IMR-90 (cell line): Measurements from ENCODE around the gene HOXA3. TPM values are rescaled to one million over a fixed set of nuclear protein-coding genes. Genes with fewer than 3 reads are reported as not detected.
A peak's percentile ranks its signal among the peaks of the same experiment; 100 is the strongest.

Experiments used
- ATAC-seq: fragments of 200-7000 bp; cut with Tn5 transposase; 2 replicates; pipeline ENCODE4 v1.9.1; 2020; ENCODE audit warnings: low read depth, mild to moderate bottlenecking, moderate library complexity
- BruUV-seq: library from RNA; stranded (reverse); fragments of 400-500 nt; replicated peaks from 2 replicates; lab custom pipeline; 2021; lab: Mats Ljungman, UMichigan
- CTCF ChIA-PET: fragments of 300-600 bp; formaldehyde crosslinking; extraction: SDS; loops from one replicate; lab custom pipeline; 2021; ENCODE audit warnings: antibody characterized with exemption; lab: Yijun Ruan, JAX
- POLR2A ChIA-PET: fragments of 300-600 bp; sonication (Branson Sonifier 250); formaldehyde crosslinking; loops from one replicate; lab custom pipeline; 2022; ENCODE audit warnings: antibody characterized with exemption; ENCODE audit not compliant: unreplicated experiment; lab: Charles Lee
- DNase-seq: peaks from one replicate; pipeline ENCODE4 v3.0.0; 2013
- H2AFZ ChIP-seq: replicated peaks from 2 replicates; pipeline ENCODE3; 2013; ENCODE audit warnings: low read length, mild to moderate bottlenecking; ENCODE audit not compliant: poor library complexity
- H2AK5ac ChIP-seq: 2 replicates; pipeline ENCODE4 v1.6.1; 2013; ENCODE audit warnings: low read depth, low read length, inconsistent platforms
- H2AK9ac ChIP-seq: replicated peaks from 2 replicates; pipeline ENCODE3; 2013; ENCODE audit warnings: mild to moderate bottlenecking, low read depth, low read length, moderate library complexity; ENCODE audit not compliant: poor library complexity
- H2BK120ac ChIP-seq: 2 replicates; pipeline ENCODE4 v1.6.1; 2013; ENCODE audit warnings: low read depth, low read length, inconsistent platforms
- H2BK15ac ChIP-seq: 3 replicates; pipeline ENCODE4 v1.6.1; 2013; ENCODE audit warnings: low read depth, low read length, inconsistent platforms
- H2BK20ac ChIP-seq: 2 replicates; pipeline ENCODE4 v1.6.1; 2013; ENCODE audit warnings: low read depth, mild to moderate bottlenecking, inconsistent platforms, low read length, moderate library complexity
- H2BK5ac ChIP-seq: 2 replicates; pipeline ENCODE4 v1.6.1; 2013; ENCODE audit warnings: mild to moderate bottlenecking, low read depth, low read length, inconsistent platforms; ENCODE audit not compliant: poor library complexity, severe bottlenecking
- H3K14ac ChIP-seq: replicated peaks from 2 replicates; pipeline ENCODE4 v1.6.1; 2013; ENCODE audit warnings: low read depth, low read length, inconsistent platforms
- H3K18ac ChIP-seq: 2 replicates; pipeline ENCODE4 v1.6.1; 2013; ENCODE audit warnings: low read depth, low read length, control low read depth
- H3K23ac ChIP-seq: 2 replicates; pipeline ENCODE4 v1.6.1; 2013; ENCODE audit warnings: low read depth, low read length, inconsistent platforms
- H3K27ac ChIP-seq: 2 replicates; pipeline ENCODE4 v1.5.1; 2013; ENCODE audit warnings: mild to moderate bottlenecking, control low read depth, low read length; ENCODE audit not compliant: insufficient read depth
- H3K27me3 ChIP-seq: 2 replicates; pipeline ENCODE4 v1.6.1; 2013; ENCODE audit warnings: low read length; ENCODE audit not compliant: control insufficient read depth, insufficient read depth
- H3K36me3 ChIP-seq: 2 replicates; pipeline ENCODE4 v1.6.1; 2013; ENCODE audit warnings: low read length, mixed read lengths; ENCODE audit not compliant: control insufficient read depth, insufficient read depth
- H3K4ac ChIP-seq: 2 replicates; pipeline ENCODE4 v1.6.1; 2013; ENCODE audit warnings: low read depth, low read length, inconsistent platforms
- H3K4me1 ChIP-seq: 2 replicates; pipeline ENCODE4 v1.6.1; 2013; ENCODE audit warnings: low read length, mixed read lengths; ENCODE audit not compliant: control insufficient read depth, insufficient read depth
- H3K4me2 ChIP-seq: 2 replicates; pipeline ENCODE4 v1.6.1; 2013; ENCODE audit warnings: low read depth, mild to moderate bottlenecking, control low read depth, low read length, moderate library complexity
- H3K4me3 ChIP-seq: 2 replicates; pipeline ENCODE4 v1.5.1; 2013; ENCODE audit warnings: low read depth, mild to moderate bottlenecking, control low read depth, low read length, moderate library complexity; ENCODE audit not compliant: insufficient read depth
- H3K56ac ChIP-seq: 2 replicates; pipeline ENCODE4 v1.6.1; 2013; ENCODE audit warnings: low read length, inconsistent platforms; ENCODE audit not compliant: insufficient read depth; ENCODE audit errors: extremely low read depth
- H3K79me1 ChIP-seq, 2 experiments: 2 replicates each; pipeline ENCODE4 v1.6.1; 2013; ENCODE audit warnings: low read length in 2 of 2, inconsistent platforms in 1 of 2, low read depth in 1 of 2
- H3K9ac ChIP-seq: 2 replicates; pipeline ENCODE4 v1.6.1; 2013; ENCODE audit warnings: low read depth, low read length, control low read depth
- H3K9me1 ChIP-seq: 2 replicates; pipeline ENCODE4 v1.6.1; 2013; ENCODE audit warnings: low read length, inconsistent platforms; ENCODE audit not compliant: insufficient read depth
- H3K9me3 ChIP-seq: 2 replicates; pipeline ENCODE4 v1.6.1; 2013; ENCODE audit warnings: low read length; ENCODE audit not compliant: control insufficient read depth, insufficient read depth
- H4K20me1 ChIP-seq: 2 replicates; pipeline ENCODE4 v1.6.1; 2013; ENCODE audit warnings: low read length, inconsistent platforms; ENCODE audit not compliant: insufficient read depth
- H4K5ac ChIP-seq: 2 replicates; pipeline ENCODE4 v1.6.1; 2013; ENCODE audit warnings: mild to moderate bottlenecking, low read depth, low read length, control low read depth
- H4K8ac ChIP-seq, 2 experiments: 2 replicates each; pipeline ENCODE4 v1.6.1; 2013; ENCODE audit warnings: low read depth in 2 of 2, low read length in 2 of 2, control low read depth in 1 of 2, inconsistent platforms in 1 of 2
- H4K91ac ChIP-seq: 2 replicates; pipeline ENCODE4 v1.6.1; 2013; ENCODE audit warnings: low read depth, low read length, inconsistent platforms; ENCODE audit not compliant: insufficient read depth
- CEBPB ChIP-seq: IDR thresholded peaks from 2 replicates; pipeline ENCODE4 v1.6.1; 2012; ENCODE audit warnings: low read depth, low read length, improper control_type of control experiment
- NFE2L2 ChIP-seq: fragments of 150-350 bp; IDR thresholded peaks from 2 replicates; pipeline ENCODE4 v1.6.1; 2016; ENCODE audit warnings: low read depth, mild to moderate bottlenecking, low read length
- POLR2A ChIP-seq: IDR thresholded peaks from 2 replicates; pipeline ENCODE4 v1.6.1; 2012; ENCODE audit warnings: mild to moderate bottlenecking, low read depth, low read length
- RFX5 ChIP-seq: IDR thresholded peaks from 2 replicates; pipeline ENCODE4 v1.8.0; 2012; ENCODE audit warnings: low read depth, mild to moderate bottlenecking, low read length, moderate library complexity
- WGBS, 2 experiments: methylation state at CpG; one replicate each; pipeline versions ENCODE4 v1.1.5 to v1.1.7; 2013; ENCODE audit warnings: missing lambda C conversion rate in 2 of 2; ENCODE audit not compliant: insufficient read length in 1 of 2; ENCODE audit errors: extremely low coverage in 2 of 2; 5-methylcytosine and 5-hydroxymethylcytosine counted together
- dilution Hi-C: fragments of 300-500 bp; cut with HindIII; formaldehyde crosslinking; loops from one replicate; pipeline ENCODE4 v1.14.3; 2018; ENCODE audit warnings: low sequenced_read_pairs; ENCODE audit not compliant: unreplicated experiment
- in situ Hi-C: fragments of 300-500 bp; cut with MboI; formaldehyde crosslinking; loops from 3 replicates; pipeline ENCODE4 v1.14.3; 2019; ENCODE audit warnings: low sequenced_read_pairs, inconsistent platforms, mixed read lengths
- intact Hi-C: fragments of 100-400 bp; cut with micrococcal nuclease; formaldehyde crosslinking; loops from 2 replicates; pipeline ENCODE4 v1.10.0; 2022
- polyA plus RNA-seq, 3 experiments: library from polyadenylated mRNA; depleted of rRNA; stranded (reverse); fragments of >200 nt; gene quantifications; 2 replicates each; pipeline ENCODE4 v1.2.3, GENCODE V29; 2012; ENCODE audit warnings: low replicate concordance in 1 of 3
- total RNA-seq: library from RNA; depleted of rRNA; stranded (reverse); fragments of >200 nt; gene quantifications from 2 replicates; pipeline ENCODE4 v1.2.3, GENCODE V29; 2012
- TF ChIP-seq, protein P1 (sequence below): fragments of 150-350 bp; IDR thresholded peaks from 2 replicates; pipeline ENCODE4 v1.6.1; 2016; ENCODE audit warnings: low read depth, mild to moderate bottlenecking, low read length, moderate library complexity, borderline replicate concordance

Gene HOXA3
- total and polyA plus RNA-seq, 2 of the 4 experiments (the other 2 are of a cell fraction) = 0.90 to 5.4 TPM

DNA sequence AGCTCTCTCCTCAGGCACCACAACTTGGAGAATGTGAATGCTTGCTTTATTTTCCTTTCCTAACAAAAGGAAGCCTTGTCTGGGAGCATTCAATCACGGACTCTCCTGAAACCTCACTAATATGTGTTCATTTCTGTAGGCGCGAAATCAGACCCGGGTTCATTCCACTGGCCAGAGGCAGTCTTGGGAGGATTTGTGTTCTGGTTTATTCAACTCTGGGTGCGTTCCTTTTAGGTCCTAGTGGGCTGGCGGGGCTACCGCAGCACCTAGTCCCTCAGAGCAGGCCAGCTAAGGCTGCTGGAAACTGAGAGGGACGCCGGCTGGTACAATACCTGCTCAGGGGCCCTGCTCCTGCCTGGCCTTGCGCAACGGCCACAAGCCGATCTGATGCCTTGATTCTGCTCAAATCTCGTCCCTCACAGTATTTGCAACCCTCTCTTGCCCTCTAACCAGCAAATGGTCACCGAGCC is 29.3 kb downstream of the HOXA3 start:
- Histone ChIP-seq H2BK15ac (peak overlapping the region; percentile 64; the same call in 2 of the 3 replicates), H3K4me2 (peak overlapping the region; percentile 95), H3K27ac (peak overlapping the region; percentile 99), H4K5ac (peak overlapping the region; percentile 50), H3K27me3 (no peaks in the 10 kb centered on the region), H3K9me3 (no peaks in the 10 kb centered on the region), H2BK5ac (peak overlapping the region; percentile 88), H2BK120ac (peak overlapping the region; percentile 94), H3K23ac (peak overlapping the region; percentile 80), H3K36me3 (no peaks in the 10 kb centered on the region), H4K20me1 (0 out of 2 replicates have a peak, but pooled peaks cover 2% of the 10 kb centered on the region), H3K18ac (peak overlapping the region; percentile 67), H3K4ac (peak overlapping the region; percentile 98), H2BK20ac (peak overlapping the region; percentile 63), H3K4me1 (peaks cover 36% of the 10 kb centered on the region), H3K14ac (peak overlapping the region; percentile 94), H2AK9ac (peak overlapping the region; percentile 87), H2AK5ac (peak overlapping the region; percentile 62), H3K79me1 (peaks cover 5 to 52% of the 10 kb centered on the region in 2 experiments; a peak in 3 of 4 replicates), H3K56ac (peak overlapping the region; percentile 76), H4K8ac (peak overlapping the region; percentile 90 to 93), H3K9me1 (peaks cover 12% of the 10 kb centered on the region), H2AFZ (peak overlapping the region; percentile 73), H4K91ac (peak overlapping the region; percentile 96), H3K4me3 (peak overlapping the region; percentile 48), H3K9ac (peak overlapping the region; percentile 96)
- ATAC-seq (0 out of 2 replicates have a peak, but pooled peaks have one; percentile 1), DNase-seq (peak; percentile 67)
- ChIA-PET POLR2A (interaction anchor here (1.0 kb wide), 1 partner anchor 25 kb away, joined by 3 read pairs; no protein-coding TSS in a partner anchor), CTCF (interaction anchor here (1.0 to 1.2 kb wide), 2 partner anchors 17 to 754 kb away, joined by 3 to 5 read pairs; no protein-coding TSS in a partner anchor)
- in situ Hi-C loops (no loop called here), intact Hi-C loops (loop anchor here (2.0 to 5.0 kb wide), 2 partner anchors 24 to 921 kb away; partner anchors contain the start of genes CBX3 and HNRNPA2B1), dilution Hi-C loops (no loop called here)
- no TSS peak for BruUV-seq
- WGBS, 2 experiments = 0% methylated on average over 5 of the region's 14 CpGs; no CpG with 5 or more reads in 1 of the 2 experiments
- TF ChIP-seq POLR2A (no peak), RFX5 (no peak), NFE2L2 (no peak), CEBPB (peak; percentile 92)
- TF ChIP-seq, protein P1, sequence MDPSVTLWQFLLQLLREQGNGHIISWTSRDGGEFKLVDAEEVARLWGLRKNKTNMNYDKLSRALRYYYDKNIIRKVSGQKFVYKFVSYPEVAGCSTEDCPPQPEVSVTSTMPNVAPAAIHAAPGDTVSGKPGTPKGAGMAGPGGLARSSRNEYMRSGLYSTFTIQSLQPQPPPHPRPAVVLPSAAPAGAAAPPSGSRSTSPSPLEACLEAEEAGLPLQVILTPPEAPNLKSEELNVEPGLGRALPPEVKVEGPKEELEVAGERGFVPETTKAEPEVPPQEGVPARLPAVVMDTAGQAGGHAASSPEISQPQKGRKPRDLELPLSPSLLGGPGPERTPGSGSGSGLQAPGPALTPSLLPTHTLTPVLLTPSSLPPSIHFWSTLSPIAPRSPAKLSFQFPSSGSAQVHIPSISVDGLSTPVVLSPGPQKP = no peak
